Stimulated activated CD8-positive, alpha-beta memory T cell treated with anti-CD3 and anti-CD28 coated beads, Interleukin-12 subunit alpha, Interleukin-12 subunit beta, amount 100 ng/mL, for 24 hours (primary cell): Measurements from ENCODE around the gene KDELR1.
"Not testable (repeated sequence)": the region's sequence is repeated elsewhere in the genome, so short reads cannot be mapped to it uniquely, and the experiment has no call there.

Experiments
- DNase-seq: peaks from one replicate; pipeline ENCODE4 v3.0.0-alpha.2; 2020; ENCODE audit errors: extremely low read depth

KDELR1 gene

GRCh38 chr19:48397263-48398101 is 6.1 kb upstream of the KDELR1 start:
- no peak for DNase-seq

GRCh38 chr19:48396824-48397176 is 5.4 kb upstream of the KDELR1 start:
- DNase-seq, result no peak

- no peak for DNase-seq
These were observed 4.9 kb upstream of the KDELR1 start for GRCh38 chr19:48396016-48396823.

GRCh38 chr19:48395499-48395898 is 4.1 kb upstream of the KDELR1 start:
- DNase-seq, result no peak

- no peak for DNase-seq
These were observed 3.8 kb upstream of the KDELR1 start for GRCh38 chr19:48395170-48395455.

GRCh38 chr19:48394331-48395169 is 3.2 kb upstream of the KDELR1 start:
- no peak for DNase-seq

GRCh38 chr19:48393559-48394330 is 2.4 kb upstream of the KDELR1 start, which contains the start of gene GRIN2D:
Gene GRIN2D (plus strand): TSS chr19:48393668. CDS start chr19:48398393, 4,725 bp downstream.
- DNase-seq, result no peak

- no peak for DNase-seq
These were observed 1.7 kb upstream of the KDELR1 start for GRCh38 chr19:48392860-48393558.

GRCh38 chr19:48392006-48392344 is 624 bp upstream of the KDELR1 start:
- DNase-seq, result not testable (repeated sequence)

GRCh38 chr19:48390188-48391099 is 907 bp downstream of the KDELR1 start:
- DNase-seq, result no peak

GRCh38 chr19:48386981-48387380 is 4.4 kb downstream of the KDELR1 start:
- DNase-seq, result no peak

- no peak for DNase-seq
These were observed 5.8 kb downstream of the KDELR1 start for GRCh38 chr19:48385461-48386087.

GRCh38 chr19:48382286-48382685 is 9.1 kb downstream of the KDELR1 start:
- no peak for DNase-seq

GRCh38 chr19:48381178-48381950 is 10.0 kb downstream of the KDELR1 start:
- DNase-seq, result no peak

GRCh38 chr19:48379058-48379457 is 12.3 kb downstream of the KDELR1 start:
- DNase-seq, result no peak

GRCh38 chr19:48378194-48378570 is 13.2 kb downstream of the KDELR1 start:
- DNase-seq, result no peak

GRCh38 chr19:48373567-48373966 is 17.8 kb downstream of the KDELR1 start:
- no peak for DNase-seq

GRCh38 chr19:48372904-48373303 is 18.4 kb downstream of the KDELR1 start:
- no peak for DNase-seq

- DNase-seq, result not testable (repeated sequence)
These were observed 19.6 kb downstream of the KDELR1 start for GRCh38 chr19:48371771-48372170.
